ENCODE results near the gene CGAS. TPM values are rescaled to one million over a fixed set of nuclear protein-coding genes. Genes with fewer than 3 reads are reported as not detected.

CGAS gene
- total RNA-seq, 1 experiment from 2014 or later = 6.4 TPM

- CTCF ChIA-PET = no interaction called here
- H3K27ac Mint-ChIP-seq = peak overlapping the region; percentile 60; the same call in 1 of the 2 replicates
- POLR2A ChIA-PET = interaction anchor here (0.7 kb wide), 1 partner anchor 101 kb away, joined by 5 read pairs; no protein-coding TSS in a partner anchor
- no peak overlapping the region for H3K4me3 Mint-ChIP-seq
- peaks cover 61% of the 10 kb centered on the region for H3K36me3 Mint-ChIP-seq
- ATAC-seq (no peak), DNase-seq (ENCODE audit: low spot score) (no peak)
- H3K4me1 Mint-ChIP-seq = no peaks in the 10 kb centered on the region
- TF ChIP-seq ZNF138 (CRISPR knock-in tag; conservative IDR thresholded peaks at IDR 0.05) (no peak), ZNF317 (CRISPR knock-in tag; IDR thresholded peaks at IDR 0.05; ENCODE audit: borderline replicate concordance, low read depth) (no peak), ZNF425 (CRISPR knock-in tag; conservative IDR thresholded peaks at IDR 0.05) (no peak), IRF1 (CRISPR knock-in tag; IDR thresholded peaks at IDR 0.05) (no peak), FOXP4 (CRISPR knock-in tag; IDR thresholded peaks at IDR 0.05) (no peak), ZNF219 (CRISPR knock-in tag; IDR thresholded peaks at IDR 0.05; ENCODE audit: borderline replicate concordance) (no peak), TEAD1 (CRISPR knock-in tag; IDR thresholded peaks at IDR 0.05) (no peak), HMGXB4 (CRISPR knock-in tag; IDR thresholded peaks at IDR 0.05) (no peak), RELA (CRISPR knock-in tag; IDR thresholded peaks at IDR 0.05; ENCODE audit: borderline replicate concordance) (no peak), TCF7 (CRISPR knock-in tag; IDR thresholded peaks at IDR 0.05; ENCODE audit: low read depth) (no peak), TEAD4 (CRISPR knock-in tag; IDR thresholded peaks at IDR 0.05) (no peak), ESRRA (CRISPR knock-in tag; IDR thresholded peaks at IDR 0.05; ENCODE audit: borderline replicate concordance) (no peak), SP1 (CRISPR knock-in tag; conservative IDR thresholded peaks at IDR 0.05) (no peak), ZNF232 (CRISPR knock-in tag; IDR thresholded peaks at IDR 0.05) (no peak), AFF4 (CRISPR knock-in tag; IDR thresholded peaks at IDR 0.05; ENCODE audit: borderline replicate concordance) (no peak), E2F1 (CRISPR knock-in tag; IDR thresholded peaks at IDR 0.05) (no peak), ARID4B (CRISPR knock-in tag; IDR thresholded peaks at IDR 0.05; ENCODE audit: borderline replicate concordance) (no peak), EMX1 (CRISPR knock-in tag; IDR thresholded peaks at IDR 0.05) (no peak)
- H3K27me3 Mint-ChIP-seq (ENCODE audit: low read depth) = no peaks in the 10 kb centered on the region
- no peaks in the 10 kb centered on the region for H3K9me3 Mint-ChIP-seq
These were observed 29.9 kb upstream of the CGAS start for GRCh38 chr6:73481969-73482368.
